Uterus (tissue), 4 donors: ENCODE data around the gene ZFAND3. TPM values are rescaled to one million over a fixed set of nuclear protein-coding genes. Genes with fewer than 3 reads are reported as not detected.
"Not testable (repeated sequence)": the region's sequence is repeated elsewhere in the genome, so short reads cannot be mapped to it uniquely, and the experiment has no call there.

Experiments used
- DNase-seq, 2 donors: peaks; one replicate each; pipeline ENCODE4 v3.0.0-alpha.2; 2019 to 2020
- H3K27ac ChIP-seq, 2 donors: fragments of 200-600 bp; sonication (generic); 1 replicate in 1 of 2; 2 replicates in 1 of 2; pipeline ENCODE4 v1.5.1; 2016 to 2018
- H3K27me3 ChIP-seq, 2 donors: fragments of 200-600 bp; sonication (generic); one replicate each; pipeline ENCODE4 v1.5.1; 2018 to 2019; ENCODE audit warnings: control low read depth in 1 of 2
- H3K36me3 ChIP-seq, 2 donors: fragments of 200-600 bp; sonication (generic); one replicate each; pipeline ENCODE4 v1.5.1; 2019; ENCODE audit warnings: control low read depth in 1 of 2
- H3K4me1 ChIP-seq, 2 donors: fragments of 200-600 bp; sonication (generic); one replicate each; pipeline ENCODE4 v1.5.1; 2018 to 2019; ENCODE audit warnings: control low read depth in 1 of 2
- H3K4me3 ChIP-seq, 2 donors: fragments of 200-600 bp; sonication (generic); 1 replicate in 1 of 2; 2 replicates in 1 of 2; pipeline ENCODE4 v1.5.1; 2018 to 2019; ENCODE audit warnings: mild to moderate bottlenecking in 1 of 2
- H3K9me3 ChIP-seq, 2 donors: fragments of 200-600 bp; sonication (generic); one replicate each; pipeline ENCODE4 v1.5.1; 2019; ENCODE audit warnings: control low read depth in 1 of 2
- POLR2A ChIP-seq, 2 donors: fragments of 450-650 bp; IDR thresholded peaks; one replicate each; pipeline ENCODE4 v1.6.1; 2016; ENCODE audit warnings: antibody characterized with exemption in 2 of 2, mild to moderate bottlenecking in 1 of 2, moderate library complexity in 1 of 2
- intact Hi-C: fragments of 100-400 bp; cut with DNase I; formaldehyde crosslinking; loops from one replicate; pipeline ENCODE4 v1.15.1; 2023; ENCODE audit warnings: low total_unique reads
- total RNA-seq, 4 donors: library from RNA; depleted of rRNA in 3 of 4; stranded (reverse); fragments of >200 nt in 3 of 4; gene quantifications; one replicate each; pipeline versions ENCODE4 v1.1.0 to v1.2.4, GENCODE V29; 2014 to 2023
- TF ChIP-seq, protein P1 (sequence below), 4 experiments: fragments of 200-600 bp in 2 of 4; fragments of 450-650 bp in 2 of 4; sonication (generic) in 2 of 4; IDR thresholded peaks; one replicate each; pipeline ENCODE4 v1.5.1; 2016 to 2019; ENCODE audit warnings: antibody characterized with exemption in 4 of 4, mild to moderate bottlenecking in 2 of 4, moderate library complexity in 1 of 4
- donor health status: DM: yes; HTN: yes; CAD: no.

The ZFAND3 gene
- total RNA-seq, 4 donors from 2014 or later, result 5.0 to 81.9 (median 54.6) TPM

DNA sequence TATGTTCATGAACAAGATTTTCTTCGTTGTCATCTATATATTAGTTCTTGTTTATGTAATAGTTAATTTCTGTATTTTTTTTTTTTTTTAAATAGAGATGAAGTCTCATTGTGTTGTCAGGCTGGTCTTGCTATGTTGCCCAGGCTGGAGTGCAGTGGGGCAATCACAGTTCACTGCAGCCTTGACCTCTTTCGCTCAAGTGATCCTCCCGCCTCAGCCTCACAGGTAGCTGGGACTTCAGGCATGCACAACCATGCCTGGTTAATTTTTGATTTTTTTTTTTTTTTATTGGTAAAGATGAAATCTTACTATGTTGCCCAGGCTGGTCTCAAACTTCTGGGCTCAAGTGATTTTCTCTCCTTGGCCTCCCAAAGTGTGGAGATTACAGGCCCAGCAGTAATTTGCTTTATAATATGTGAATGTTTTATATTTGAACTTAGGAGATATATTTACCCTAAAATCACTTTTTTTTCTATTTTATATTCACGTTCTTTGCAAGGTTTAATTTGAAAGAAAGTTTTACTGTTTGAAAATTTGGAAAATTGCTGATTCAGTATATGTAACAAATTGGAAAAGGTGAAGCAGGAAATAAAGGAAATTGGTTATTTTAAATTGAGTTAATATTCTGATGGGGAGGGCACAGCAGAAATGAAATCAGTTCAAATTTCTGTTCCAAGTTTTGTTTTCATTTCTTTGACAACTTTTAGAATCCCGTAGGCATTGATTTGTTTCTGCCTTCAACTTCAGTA, 56.2 kb downstream of the ZFAND3 start:
- TF ChIP-seq, protein P1, sequence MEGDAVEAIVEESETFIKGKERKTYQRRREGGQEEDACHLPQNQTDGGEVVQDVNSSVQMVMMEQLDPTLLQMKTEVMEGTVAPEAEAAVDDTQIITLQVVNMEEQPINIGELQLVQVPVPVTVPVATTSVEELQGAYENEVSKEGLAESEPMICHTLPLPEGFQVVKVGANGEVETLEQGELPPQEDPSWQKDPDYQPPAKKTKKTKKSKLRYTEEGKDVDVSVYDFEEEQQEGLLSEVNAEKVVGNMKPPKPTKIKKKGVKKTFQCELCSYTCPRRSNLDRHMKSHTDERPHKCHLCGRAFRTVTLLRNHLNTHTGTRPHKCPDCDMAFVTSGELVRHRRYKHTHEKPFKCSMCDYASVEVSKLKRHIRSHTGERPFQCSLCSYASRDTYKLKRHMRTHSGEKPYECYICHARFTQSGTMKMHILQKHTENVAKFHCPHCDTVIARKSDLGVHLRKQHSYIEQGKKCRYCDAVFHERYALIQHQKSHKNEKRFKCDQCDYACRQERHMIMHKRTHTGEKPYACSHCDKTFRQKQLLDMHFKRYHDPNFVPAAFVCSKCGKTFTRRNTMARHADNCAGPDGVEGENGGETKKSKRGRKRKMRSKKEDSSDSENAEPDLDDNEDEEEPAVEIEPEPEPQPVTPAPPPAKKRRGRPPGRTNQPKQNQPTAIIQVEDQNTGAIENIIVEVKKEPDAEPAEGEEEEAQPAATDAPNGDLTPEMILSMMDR (IDR thresholded peaks at IDR 0.05), result no peak
- TF ChIP-seq POLR2A (IDR thresholded peaks at IDR 0.05), result no peak
- intact Hi-C loops, result no loop called here
- H3K36me3 ChIP-seq, result no peaks in the 10 kb centered on the region
- H3K9me3 ChIP-seq, result peaks cover 0 to 7% of the 10 kb centered on the region in 2 donors
- no peak overlapping the region for H3K4me3 ChIP-seq
- peaks cover 0 to 5% of the 10 kb centered on the region in 2 donors for H3K4me1 ChIP-seq
- no peak for DNase-seq
- no peak overlapping the region for H3K27ac ChIP-seq
- H3K27me3 ChIP-seq, result no peaks in the 10 kb centered on the region

DNA sequence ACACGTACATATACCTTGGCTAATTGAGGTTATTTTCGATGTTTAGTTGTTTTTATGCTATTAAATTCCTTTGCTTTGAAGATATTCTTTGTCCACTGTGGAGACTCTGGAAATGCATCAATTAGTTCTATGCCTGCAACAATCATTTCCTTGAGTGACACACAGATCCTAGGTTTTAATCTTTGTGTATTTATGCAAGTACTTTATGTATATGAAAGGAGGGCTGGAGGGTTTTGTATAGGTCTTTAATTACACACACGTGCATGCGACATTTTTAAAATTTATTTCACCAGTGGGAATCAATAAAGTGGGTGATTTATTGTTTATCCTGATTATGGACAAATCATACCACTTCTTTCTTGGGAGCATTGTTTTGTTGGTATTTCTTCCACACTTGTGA, 57.3 kb downstream of the ZFAND3 start:
- intact Hi-C loops, result no loop called here
- no peaks in the 10 kb centered on the region for H3K36me3 ChIP-seq
- H3K4me3 ChIP-seq, result no peak overlapping the region
- no peak overlapping the region for H3K27ac ChIP-seq
- peaks cover 0 to 5% of the 10 kb centered on the region in 2 donors for H3K4me1 ChIP-seq
- no peaks in the 10 kb centered on the region for H3K9me3 ChIP-seq
- no peak for DNase-seq
- no peaks in the 10 kb centered on the region for H3K27me3 ChIP-seq
- TF ChIP-seq POLR2A (IDR thresholded peaks at IDR 0.05), result no peak
- TF ChIP-seq, protein P1 (IDR thresholded peaks at IDR 0.05), result no peak

DNA sequence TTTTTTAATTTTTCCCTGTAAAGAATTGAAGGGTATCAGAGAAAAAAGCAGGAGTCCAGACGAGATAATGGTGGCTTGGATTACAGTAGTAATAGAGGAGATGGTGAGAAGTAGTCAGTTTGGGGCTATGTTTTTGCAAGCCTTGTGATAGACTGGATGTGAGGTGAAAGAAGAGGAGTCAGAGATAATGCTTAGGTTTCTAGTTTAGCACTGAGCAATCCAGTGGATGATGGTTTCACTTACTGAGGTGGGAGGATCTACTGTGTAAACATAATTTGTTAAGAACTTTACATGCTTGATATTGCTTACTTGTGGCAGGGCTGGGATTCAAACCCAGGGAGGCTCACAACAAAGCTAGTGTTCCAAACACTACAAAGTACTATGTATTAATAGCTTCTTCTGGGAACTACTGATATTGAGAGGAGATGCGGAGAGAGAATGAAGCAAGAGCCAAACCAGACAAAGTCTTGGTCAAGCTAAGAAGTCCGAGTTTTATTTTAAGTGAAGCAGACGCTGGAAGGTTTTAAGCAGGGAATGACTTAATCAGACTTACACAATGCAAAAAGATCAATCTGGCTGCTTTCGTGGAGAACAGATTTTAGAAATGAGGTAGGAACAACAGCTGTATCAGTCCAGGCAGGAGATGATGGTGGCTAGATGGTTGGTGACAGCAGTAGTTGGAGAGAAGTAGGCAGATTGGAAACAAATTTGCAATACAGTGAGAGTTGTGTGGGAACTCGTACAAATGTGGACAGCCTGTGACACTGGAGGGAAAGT, 58.0 kb downstream of the ZFAND3 start:
- H3K4me3 ChIP-seq, result no peak overlapping the region
- H3K27ac ChIP-seq, result no peak overlapping the region
- intact Hi-C loops, result no loop called here
- no peaks in the 10 kb centered on the region for H3K9me3 ChIP-seq
- H3K27me3 ChIP-seq, result no peaks in the 10 kb centered on the region
- DNase-seq, result no peak
- no peaks in the 10 kb centered on the region for H3K36me3 ChIP-seq
- TF ChIP-seq POLR2A (IDR thresholded peaks at IDR 0.05), result no peak
- TF ChIP-seq, protein P1 (IDR thresholded peaks at IDR 0.05), result no peak
- peaks cover 0 to 5% of the 10 kb centered on the region in 2 donors for H3K4me1 ChIP-seq

DNA sequence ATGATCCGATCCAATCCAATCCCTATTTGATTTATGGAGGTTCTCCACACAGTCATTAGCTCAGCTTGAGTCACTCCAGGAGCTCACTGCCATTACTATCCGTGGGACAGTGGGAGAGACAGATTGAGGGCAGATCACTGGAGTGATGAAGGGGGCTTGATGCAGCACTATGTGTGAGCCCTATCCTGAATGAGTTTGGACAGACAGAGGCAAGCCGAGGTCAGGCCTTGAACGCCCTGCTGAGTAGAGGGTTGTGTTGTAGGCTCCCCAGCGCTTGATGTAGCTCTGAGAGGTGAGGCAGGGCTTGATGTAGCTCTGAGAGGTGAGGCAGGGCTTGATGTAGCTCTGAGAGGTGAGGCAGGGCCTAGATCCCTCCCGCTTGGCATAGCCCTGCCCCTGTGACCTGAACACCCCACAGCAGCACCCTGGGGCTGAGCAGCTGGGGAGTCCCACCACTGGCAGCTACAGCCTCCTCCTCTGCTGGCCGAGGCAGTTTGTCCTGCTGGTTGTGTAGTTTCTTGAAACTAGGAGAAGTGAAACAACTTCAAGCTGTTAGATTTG, 58.7 kb downstream of the ZFAND3 start:
- Histone ChIP-seq H3K4me3 (no peak overlapping the region), H3K36me3 (no peaks in the 10 kb centered on the region), H3K27me3 (no peaks in the 10 kb centered on the region), H3K4me1 (peaks cover 0 to 5% of the 10 kb centered on the region in 2 donors), H3K9me3 (no peaks in the 10 kb centered on the region), H3K27ac (no peak overlapping the region)
- intact Hi-C loops, result no loop called here
- no peak for DNase-seq
- no peak for TF ChIP-seq POLR2A (IDR thresholded peaks at IDR 0.05)
- TF ChIP-seq, protein P1 (IDR thresholded peaks at IDR 0.05), result no peak

DNA sequence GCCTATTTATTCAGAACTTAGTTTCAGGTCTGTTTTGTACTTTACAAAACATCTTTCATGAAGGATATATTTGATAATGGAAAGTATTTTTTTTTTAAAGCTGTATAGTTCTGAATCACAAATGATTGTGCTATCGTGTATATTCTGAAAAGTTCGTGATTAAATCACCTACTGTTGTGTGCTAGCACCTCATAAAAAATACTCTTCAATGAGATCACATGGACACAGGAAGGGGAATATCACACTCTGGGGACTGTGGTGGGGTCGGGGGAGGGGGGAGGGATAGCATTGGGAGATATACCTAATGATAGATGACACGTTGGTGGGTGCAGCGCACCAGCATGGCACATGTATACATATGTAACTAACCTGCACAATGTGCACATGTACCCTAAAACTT, 61.1 kb downstream of the ZFAND3 start:
- H3K4me1 ChIP-seq, H3K27me3 ChIP-seq, H3K9me3 ChIP-seq, H3K36me3 ChIP-seq, H3K4me3 ChIP-seq, H3K27ac ChIP-seq, intact Hi-C loops, DNase-seq: not testable (repeated sequence)
